ENCODE measurements around the gene ITFG2. TPM values are rescaled to one million over a fixed set of nuclear protein-coding genes. Genes with fewer than 3 reads are reported as not detected.

The ITFG2 gene
- total and polyA plus RNA-seq, 2 of the 13 experiments (the other 11 are each of a cell fraction or from before 2014, with no cell fraction given) = 14.8 to 15.5 TPM

- no peak for TF ChIP-seq STAT6 (CRISPR knock-in tag; IDR thresholded peaks at IDR 0.05; ENCODE audit: borderline replicate concordance)
- 0 out of 2 replicates have a peak, but pooled peaks have one; percentile 8 for TF ChIP-seq ZFX (CRISPR knock-in tag; IDR thresholded peaks at IDR 0.05; ENCODE audit: low read depth)
Measured at GRCh38 chr12:2792671-2793500, 19.6 kb upstream of the ITFG2 start (continued).

DNA sequence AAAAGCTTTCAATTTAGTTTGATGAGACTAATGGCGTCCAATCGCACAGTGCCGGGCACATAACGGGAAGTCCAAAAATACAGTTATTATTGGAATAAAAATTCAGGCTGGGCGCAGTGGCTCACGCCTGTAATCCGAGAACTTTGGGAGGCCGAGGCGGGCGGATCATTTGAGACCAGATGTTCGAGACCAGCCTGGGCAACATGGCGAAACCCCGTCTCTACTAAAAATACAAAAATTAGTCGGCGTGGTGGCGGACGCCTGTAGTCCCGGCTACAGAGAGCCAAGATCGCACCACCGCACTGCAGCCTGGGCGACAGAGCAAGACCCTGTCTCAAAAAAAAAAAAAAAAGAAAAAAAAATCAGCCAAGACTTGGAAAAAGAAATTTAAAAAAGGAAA lies 18.9 kb upstream of the ITFG2 start:
- CTCF ChIA-PET (ENCODE audit: low intra/inter-chr PET ratio, low total read pairs) = no interaction called here

More for the DNA sequence above, 18.9 kb upstream of the ITFG2 start:
- Histone ChIP-seq H3K36me3 (replicated peaks in 1 of 2; ENCODE audit: control insufficient read depth in 1 of 2, insufficient read depth in 2 of 2, low read length in 2 of 2) (peaks cover 11 to 19% of the 10 kb centered on the region in 2 experiments), H3K9me3 (ENCODE audit: low read length) (no peaks in the 10 kb centered on the region), H3K9ac (ENCODE audit: insufficient read depth, low read depth, low read length) (no peak overlapping the region), H2AFZ (ENCODE audit: low read length) (no peak overlapping the region), H3K4me3 (replicated peaks in 1 of 3; ENCODE audit: insufficient read depth in 1 of 3, low read depth in 2 of 3, low read length in 3 of 3) (no peak overlapping the region), H3K27ac (ENCODE audit: extremely low read length, insufficient read depth, low read length) (no peak overlapping the region), H3K79me2 (ENCODE audit: insufficient read depth, low read length) (peaks cover 16% of the 10 kb centered on the region), H3K27me3 (ENCODE audit: control insufficient read depth in 1 of 2, insufficient read depth in 2 of 2, low read length in 2 of 2) (no peaks in the 10 kb centered on the region), H3K4me2 (ENCODE audit: low read depth, low read length) (no peak overlapping the region), H4K20me1 (ENCODE audit: insufficient read depth, low read length) (0 out of 2 replicates have a peak, but pooled peaks cover 4% of the 10 kb centered on the region), H3K4me1 (ENCODE audit: insufficient read depth, low read length) (peaks cover 43% of the 10 kb centered on the region)
- DNase-seq (ENCODE audit: low spot score) (no peak), FAIRE-seq (no peak), ATAC-seq (no peak)
- POLR2A ChIA-PET = no interaction called here
- in situ Hi-C loops (cut with HindIII; ENCODE audit: extremely low pct_ligation_motif_present, low pct_unique_long_range_greater_than_20kb) = no loop called here
- 93% methylated on average over 21 of the region's 21 CpGs for WGBS (ENCODE audit: low lambda C conversion rate)
- TF ChIP-seq ZSCAN20 (CRISPR knock-in tag; IDR thresholded peaks at IDR 0.05; ENCODE audit: borderline replicate concordance) (no peak), PCBP1 (IDR thresholded peaks at IDR 0.05; ENCODE audit: borderline replicate concordance, low read depth, low read length) (no peak), ZNF138 (CRISPR knock-in tag; IDR thresholded peaks at IDR 0.05; ENCODE audit: low read depth) (no peak), NFE2L2 (IDR thresholded peaks at IDR 0.05; ENCODE audit: low read length) (no peak)
- TF ChIP-seq, protein P1, sequence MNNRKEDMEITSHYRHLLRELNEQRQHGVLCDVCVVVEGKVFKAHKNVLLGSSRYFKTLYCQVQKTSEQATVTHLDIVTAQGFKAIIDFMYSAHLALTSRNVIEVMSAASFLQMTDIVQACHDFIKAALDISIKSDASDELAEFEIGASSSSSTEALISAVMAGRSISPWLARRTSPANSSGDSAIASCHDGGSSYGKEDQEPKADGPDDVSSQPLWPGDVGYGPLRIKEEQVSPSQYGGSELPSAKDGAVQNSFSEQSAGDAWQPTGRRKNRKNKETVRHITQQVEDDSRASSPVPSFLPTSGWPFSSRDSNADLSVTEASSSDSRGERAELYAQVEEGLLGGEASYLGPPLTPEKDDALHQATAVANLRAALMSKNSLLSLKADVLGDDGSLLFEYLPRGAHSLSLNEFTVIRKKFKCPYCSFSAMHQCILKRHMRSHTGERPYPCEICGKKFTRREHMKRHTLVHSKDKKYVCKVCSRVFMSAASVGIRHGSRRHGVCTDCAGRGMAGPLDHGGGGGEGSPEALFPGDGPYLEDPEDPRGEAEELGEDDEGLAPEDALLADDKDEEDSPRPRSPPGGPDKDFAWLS (CRISPR knock-in tag; IDR thresholded peaks at IDR 0.05; ENCODE audit: borderline replicate concordance) = no peak
- no TSS peak for BruUV-seq (replicated peaks)
- intact Hi-C loops (cut with micrococcal nuclease; ENCODE audit: unreplicated experiment) = no loop called here
